Central memory CD8-positive, alpha-beta T cell (primary cell): ENCODE measurements around the gene AHCYL1.

ENCODE experiments used
- ATAC-seq: fragments of 150-1000 bp; cut with Tn5 transposase; replicated peaks from 2 replicates; pipeline ENCODE4 v1.10.0; 2022; ENCODE audit warnings: mild to moderate bottlenecking, moderate FRiP score, moderate number of reproducible peaks; ENCODE audit not compliant: poor library complexity, severe bottlenecking; ENCODE audit errors: extremely low read depth
- DNase-seq, 2 donors: peaks; one replicate each; pipeline ENCODE4 v3.0.0; 2021; ENCODE audit warnings: low spot score in 2 of 2
- H3K27ac Mint-ChIP-seq: one replicate; pipeline ENCODE4 v1.8.0; 2022; ENCODE audit warnings: low read depth, mild to moderate bottlenecking, moderate library complexity, mixed read lengths
- H3K27me3 Mint-ChIP-seq: one replicate; pipeline ENCODE4 v1.8.0; 2022; ENCODE audit warnings: mixed read lengths
- H3K36me3 Mint-ChIP-seq: one replicate; pipeline ENCODE4 v1.8.0; 2022; ENCODE audit warnings: mild to moderate bottlenecking, moderate library complexity, mixed read lengths; ENCODE audit not compliant: insufficient read depth
- H3K4me1 Mint-ChIP-seq: one replicate; pipeline ENCODE4 v1.8.0; 2022; ENCODE audit warnings: mixed read lengths
- H3K4me3 Mint-ChIP-seq: one replicate; pipeline ENCODE4 v1.8.0; 2022; ENCODE audit warnings: mild to moderate bottlenecking, moderate library complexity, mixed read lengths
- H3K9me3 Mint-ChIP-seq: one replicate; pipeline ENCODE4 v1.8.0; 2022; ENCODE audit warnings: mixed read lengths

AHCYL1 gene

GRCh38 chr1:110063781-110064180, 79.2 kb downstream of the AHCYL1 start:
- Mint-ChIP-seq H3K27ac (no peak overlapping the region), H3K9me3 (no peaks in the 10 kb centered on the region), H3K4me3 (no peak overlapping the region), H3K36me3 (peaks cover 3% of the 10 kb centered on the region), H3K4me1 (peaks cover 16% of the 10 kb centered on the region), H3K27me3 (peaks cover 30% of the 10 kb centered on the region)
- DNase-seq (no peak), ATAC-seq (no peak)

GRCh38 chr1:110064576-110065337, 80.2 kb downstream of the AHCYL1 start:
- no peak overlapping the region for H3K4me3 Mint-ChIP-seq
- DNase-seq: no peak
- no peak overlapping the region for H3K27ac Mint-ChIP-seq
- ATAC-seq: no peak
- H3K36me3 Mint-ChIP-seq: peaks cover 3% of the 10 kb centered on the region
- peaks cover 37% of the 10 kb centered on the region for H3K27me3 Mint-ChIP-seq
- H3K4me1 Mint-ChIP-seq: peaks cover 18% of the 10 kb centered on the region
- no peaks in the 10 kb centered on the region for H3K9me3 Mint-ChIP-seq

GRCh38 chr1:110065841-110066240, 81.3 kb downstream of the AHCYL1 start:
- Mint-ChIP-seq H3K4me1 (peaks cover 13% of the 10 kb centered on the region), H3K4me3 (no peak overlapping the region), H3K9me3 (no peaks in the 10 kb centered on the region), H3K36me3 (no peaks in the 10 kb centered on the region), H3K27me3 (peaks cover 45% of the 10 kb centered on the region), H3K27ac (no peak overlapping the region)
- no peak for ATAC-seq
- DNase-seq: no peak

GRCh38 chr1:110067479-110067892, 82.9 kb downstream of the AHCYL1 start:
- no peaks in the 10 kb centered on the region for H3K9me3 Mint-ChIP-seq
- DNase-seq: no peak
- peaks cover 61% of the 10 kb centered on the region for H3K27me3 Mint-ChIP-seq
- ATAC-seq: no peak
- H3K4me3 Mint-ChIP-seq: no peak overlapping the region
- peaks cover 13% of the 10 kb centered on the region for H3K4me1 Mint-ChIP-seq
- H3K27ac Mint-ChIP-seq: no peak overlapping the region
- no peaks in the 10 kb centered on the region for H3K36me3 Mint-ChIP-seq

- ATAC-seq (no peak), DNase-seq (no peak)
- Mint-ChIP-seq H3K36me3 (no peaks in the 10 kb centered on the region), H3K27ac (no peak overlapping the region), H3K27me3 (peaks cover 64% of the 10 kb centered on the region), H3K4me1 (peaks cover 13% of the 10 kb centered on the region), H3K4me3 (peak overlapping the region; percentile 22), H3K9me3 (no peaks in the 10 kb centered on the region)
Measured at GRCh38 chr1:110067893-110068645, 83.5 kb downstream of the AHCYL1 start.

GRCh38 chr1:110068646-110069403, 84.3 kb downstream of the AHCYL1 start:
- H3K36me3 Mint-ChIP-seq: no peaks in the 10 kb centered on the region
- H3K27ac Mint-ChIP-seq: no peak overlapping the region
- ATAC-seq (peak; percentile 37), DNase-seq (no peak)
- H3K9me3 Mint-ChIP-seq: no peaks in the 10 kb centered on the region
- H3K4me1 Mint-ChIP-seq: peaks cover 13% of the 10 kb centered on the region
- peak overlapping the region; percentile 22 for H3K4me3 Mint-ChIP-seq
- peaks cover 64% of the 10 kb centered on the region for H3K27me3 Mint-ChIP-seq

GRCh38 chr1:110069404-110070281, 85.1 kb downstream of the AHCYL1 start:
- no peak overlapping the region for H3K4me3 Mint-ChIP-seq

GRCh38 chr1:110070282-110070669, 85.7 kb downstream of the AHCYL1 start:
- Mint-ChIP-seq H3K9me3 (no peaks in the 10 kb centered on the region), H3K36me3 (no peaks in the 10 kb centered on the region), H3K4me3 (no peak overlapping the region), H3K27me3 (peaks cover 74% of the 10 kb centered on the region), H3K4me1 (peaks cover 13% of the 10 kb centered on the region), H3K27ac (no peak overlapping the region)
- DNase-seq (no peak), ATAC-seq (no peak)

More at GRCh38 chr1:110069404-110070281, 85.1 kb downstream of the AHCYL1 start:
- Mint-ChIP-seq H3K9me3 (no peaks in the 10 kb centered on the region), H3K27ac (no peak overlapping the region), H3K36me3 (no peaks in the 10 kb centered on the region), H3K4me1 (peaks cover 13% of the 10 kb centered on the region), H3K27me3 (peaks cover 71% of the 10 kb centered on the region)
- no peak for ATAC-seq
- DNase-seq: no peak

- Mint-ChIP-seq H3K27me3 (peaks cover 79% of the 10 kb centered on the region), H3K36me3 (no peaks in the 10 kb centered on the region), H3K27ac (no peak within 1 kb of the TSS), H3K4me1 (peaks cover 13% of the 10 kb centered on the region), H3K4me3 (no peak within 1 kb of the TSS), H3K9me3 (no peaks in the 10 kb centered on the region)
- no peak for DNase-seq
- no peak for ATAC-seq
Measured at GRCh38 chr1:110070671-110071242, 86.2 kb downstream of the AHCYL1 start, which contains the start of gene ALX3. TSS of gene ALX3 (minus strand) at chr1:110070672. CDS start at chr1:110070612, 60 bp downstream.
